Endothelial cell of umbilical vein (primary cell): ENCODE measurements around the gene KIF3A. TPM values are rescaled to one million over a fixed set of nuclear protein-coding genes. Genes with fewer than 3 reads are reported as not detected.

Experiments used
- BruUV-seq: library from RNA; stranded (reverse); fragments of 400-500 nt; replicated peaks from 2 replicates; lab custom pipeline; 2021; lab: Mats Ljungman, UMichigan
- CTCF ChIA-PET: fragments of 300-600, 350-600 bp; sonication (Branson Sonifier 250); formaldehyde crosslinking; loops from one replicate; lab custom pipeline; 2021; ENCODE audit warnings: antibody characterized with exemption, inconsistent platforms; lab: Charles Lee
- POLR2A ChIA-PET: fragments of 300-600, 350-600 bp; sonication (Branson Sonifier 250); formaldehyde crosslinking; loops from one replicate; lab custom pipeline; 2021; ENCODE audit warnings: antibody characterized with exemption, inconsistent platforms; lab: Charles Lee
- DNase-seq: peaks from one replicate; pipeline ENCODE4 v3.0.0-alpha.2; 2011; ENCODE audit warnings: low read depth, low spot score
- FAIRE-seq: peaks from 2 replicates; lab custom pipeline; 2011; peaks lifted over from hg19 to GRCh38; lab: Jason Lieb, UNC
- H2AFZ ChIP-seq: 2 replicates; pipeline ENCODE4 v1.6.0; 2012; ENCODE audit warnings: low read depth, low read length, control low read depth, inconsistent platforms
- H3K27ac ChIP-seq: 2 replicates; pipeline ENCODE4 v1.5.1; 2011; ENCODE audit warnings: low read depth, mild to moderate bottlenecking, control low read depth, low read length, moderate library complexity; ENCODE audit not compliant: insufficient read depth
- H3K27me3 ChIP-seq, 2 experiments: 2 replicates each; pipeline versions ENCODE4 v1.6.0 to v1.6.1; 2011; ENCODE audit warnings: low read length in 2 of 2, mixed read lengths in 1 of 2; ENCODE audit not compliant: control insufficient read depth in 2 of 2, insufficient read depth in 2 of 2
- H3K36me3 ChIP-seq, 2 experiments: 2 replicates in 1 of 2; 3 replicates in 1 of 2; pipeline ENCODE4 v1.5.1; 2011; ENCODE audit warnings: low read length in 2 of 2, mild to moderate bottlenecking in 1 of 2, moderate library complexity in 1 of 2; ENCODE audit not compliant: control insufficient read depth in 2 of 2, insufficient read depth in 2 of 2; ENCODE audit errors: extremely low read depth in 1 of 2
- H3K4me1 ChIP-seq: 3 replicates; pipeline ENCODE4 v1.5.1; 2011; ENCODE audit warnings: mild to moderate bottlenecking, low read length; ENCODE audit not compliant: control insufficient read depth, insufficient read depth; ENCODE audit errors: extremely low read depth
- H3K4me2 ChIP-seq: 2 replicates; pipeline ENCODE4 v1.6.1; 2011; ENCODE audit warnings: low read length, control low read depth, mixed read lengths; ENCODE audit not compliant: insufficient read depth
- H3K4me3 ChIP-seq, 3 experiments: fragments of 200-600 bp in 1 of 3; sonication (generic), shearing (Covaris generic) in 1 of 3; replicated peaks in 1 of 3; 2 replicates each; pipeline ENCODE4 v1.5.1; 2011 to 2016; ENCODE audit warnings: control low read depth in 3 of 3, low read length in 3 of 3, mild to moderate bottlenecking in 2 of 3, inconsistent platforms in 1 of 3, low read depth in 1 of 3, moderate library complexity in 1 of 3; ENCODE audit not compliant: insufficient read depth in 1 of 3
- H3K79me2 ChIP-seq: 2 replicates; pipeline ENCODE4 v1.6.0; 2012; ENCODE audit warnings: low read length, inconsistent platforms; ENCODE audit not compliant: control insufficient read depth, insufficient read depth
- H3K9ac ChIP-seq: replicated peaks from 2 replicates; pipeline ENCODE3; 2011; ENCODE audit warnings: low read length, control low read depth; ENCODE audit not compliant: insufficient read depth; ENCODE audit errors: extremely low read depth
- H3K9me1 ChIP-seq: replicated peaks from 3 replicates; pipeline ENCODE4 v1.6.0; 2011; ENCODE audit warnings: mild to moderate bottlenecking, low read length; ENCODE audit not compliant: control insufficient read depth, insufficient read depth; ENCODE audit errors: extremely low read depth
- H3K9me3 ChIP-seq: replicated peaks from 2 replicates; pipeline ENCODE4 v1.5.1; 2012; ENCODE audit warnings: low read length, inconsistent platforms; ENCODE audit not compliant: control insufficient read depth, insufficient read depth
- H4K20me1 ChIP-seq: replicated peaks from 2 replicates; pipeline ENCODE3; 2011; ENCODE audit warnings: mild to moderate bottlenecking, low read length; ENCODE audit not compliant: control insufficient read depth, insufficient read depth; ENCODE audit errors: extremely low read depth
- CTCF ChIP-seq, 2 donors: IDR thresholded peaks; 1 replicate in 1 of 2; 2 replicates in 1 of 2; pipeline ENCODE4 v1.5.1; 2011; ENCODE audit warnings: low read length in 2 of 2, mild to moderate bottlenecking in 2 of 2, moderate library complexity in 2 of 2, control low read depth in 1 of 2, inconsistent platforms in 1 of 2, low read depth in 1 of 2; ENCODE audit not compliant: insufficient read depth in 1 of 2; ENCODE audit errors: extremely low read depth in 1 of 2
- EZH2 ChIP-seq: IDR thresholded peaks from 2 replicates; pipeline ENCODE4 v1.6.1; 2012; ENCODE audit warnings: borderline replicate concordance, low read depth, mild to moderate bottlenecking, moderate library complexity, low read length, inconsistent platforms; ENCODE audit not compliant: severe bottlenecking
- GATA2 ChIP-seq: IDR thresholded peaks from 2 replicates; pipeline ENCODE4 v1.7.0; 2011; ENCODE audit warnings: low read depth, mild to moderate bottlenecking, moderate library complexity, mixed read lengths, low read length; ENCODE audit not compliant: insufficient read length, insufficient read depth
- JUN ChIP-seq: IDR thresholded peaks from 2 replicates; pipeline ENCODE4 v1.6.1; 2011; ENCODE audit warnings: borderline replicate concordance, low read depth; ENCODE audit not compliant: insufficient read length, insufficient read depth
- MAX ChIP-seq: IDR thresholded peaks from 2 replicates; pipeline ENCODE4 v1.6.1; 2011; ENCODE audit not compliant: insufficient read depth, insufficient read length
- MYC ChIP-seq: IDR thresholded peaks from one replicate; pipeline ENCODE4 v1.6.1; 2011; ENCODE audit warnings: mild to moderate bottlenecking, low read depth, low read length
- POLR2A ChIP-seq: IDR thresholded peaks from 2 replicates; pipeline ENCODE4 v1.6.1; 2012; ENCODE audit warnings: low read depth, mild to moderate bottlenecking, control low read depth, low read length
- dilution Hi-C: fragments of 300-500 bp; cut with MboI; formaldehyde crosslinking; loops from one replicate; pipeline ENCODE4 v1.15.0; 2019; ENCODE audit warnings: low sequenced_read_pairs; ENCODE audit not compliant: extremely low pct_ligation_motif_present
- intact Hi-C: fragments of 100-400 bp; cut with micrococcal nuclease; formaldehyde crosslinking; loops from one replicate; pipeline ENCODE4 v1.10.0; 2022
- polyA plus RNA-seq, 4 experiments: library from polyadenylated mRNA; depleted of rRNA in 3 of 4; stranded (reverse) in 3 of 4; unstranded in 1 of 4; fragments of >200 nt; gene quantifications; 2 replicates each; pipeline versions ENCODE4 v1.2.1 to v1.2.3, GENCODE V29; 2011 to 2012; ENCODE audit warnings: missing spikeins in 1 of 4
- total RNA-seq: library from RNA; stranded (reverse); gene quantifications from 2 replicates; pipeline ENCODE4 v1.2.3, GENCODE V29; 2021

KIF3A gene
- total and polyA plus RNA-seq, 2 donors (not counting 3 experiments of a cell fraction or from before 2014, with no cell fraction given), result 3.3 to 11.2 TPM

GRCh38 chr5:132688536-132689339 lies 48.6 kb downstream of the KIF3A start:
- dilution Hi-C loops, result no loop called here
- CTCF ChIA-PET, result interaction anchor here (0.9 to 1.7 kb wide), 2 partner anchors 15 to 27 kb away, joined by 3 to 5 read pairs; no protein-coding TSS in a partner anchor
- DNase-seq, result no peak

GRCh38 chr5:132687995-132688394 lies 49.4 kb downstream of the KIF3A start:
- Histone ChIP-seq H3K9me1 (no peaks in the 10 kb centered on the region), H3K4me3 (no peak overlapping the region), H3K27ac (no peak overlapping the region), H3K4me2 (no peak overlapping the region), H4K20me1 (no peaks in the 10 kb centered on the region), H3K9ac (no peak overlapping the region), H3K36me3 (no peaks in the 10 kb centered on the region), H3K27me3 (no peaks in the 10 kb centered on the region), H2AFZ (no peak overlapping the region), H3K9me3 (no peaks in the 10 kb centered on the region), H3K4me1 (no peaks in the 10 kb centered on the region), H3K79me2 (no peaks in the 10 kb centered on the region)
- dilution Hi-C loops (no loop called here), intact Hi-C loops (no loop called here)
- BruUV-seq, result no TSS peak
- POLR2A ChIA-PET, result no interaction called here
- TF ChIP-seq EZH2 (no peak), MYC (no peak), JUN (no peak), CTCF (IDR thresholded peaks at IDR 0.05; ENCODE audit: extremely low read depth in 1 of 2, insufficient read depth in 1 of 2, low read depth in 1 of 2, low read length in 2 of 2) (no peak)
- no peak for FAIRE-seq
- no peak for DNase-seq
- CTCF ChIA-PET, result no interaction called here

More at GRCh38 chr5:132688536-132689339, 48.6 kb downstream of the KIF3A start:
- intact Hi-C loops, result no loop called here
- TF ChIP-seq MAX (no peak), POLR2A (no peak), GATA2 (no peak)
- H4K20me1 ChIP-seq, result no peaks in the 10 kb centered on the region
- H2AFZ ChIP-seq, result no peak overlapping the region
- no peaks in the 10 kb centered on the region for H3K9me3 ChIP-seq
- no peak overlapping the region for H3K27ac ChIP-seq
- FAIRE-seq, result no peak
- no peaks in the 10 kb centered on the region for H3K4me1 ChIP-seq
- BruUV-seq, result no TSS peak
- H3K9ac ChIP-seq, result no peak overlapping the region
- H3K36me3 ChIP-seq, result no peaks in the 10 kb centered on the region
- no peaks in the 10 kb centered on the region for H3K27me3 ChIP-seq
- H3K4me3 ChIP-seq, result no peak overlapping the region
- no peaks in the 10 kb centered on the region for H3K79me2 ChIP-seq
- H3K9me1 ChIP-seq, result no peaks in the 10 kb centered on the region
- no peak overlapping the region for H3K4me2 ChIP-seq
- POLR2A ChIA-PET, result no interaction called here
